DND-41 (cell line): ENCODE data around the gene CACNB1.

ENCODE experiments used
- CTCF ChIP-seq: IDR thresholded peaks from 2 replicates; pipeline ENCODE4 v1.5.1; 2012; ENCODE audit warnings: borderline replicate concordance, low read length, moderate library complexity, mild to moderate bottlenecking; ENCODE audit not compliant: poor library complexity, severe bottlenecking; ENCODE audit errors: extremely low read depth
- EZH2 ChIP-seq: IDR thresholded peaks from 3 replicates; pipeline ENCODE4 v1.6.1; 2012; ENCODE audit warnings: borderline replicate concordance, low read depth, mild to moderate bottlenecking, moderate library complexity, low read length, inconsistent platforms; ENCODE audit not compliant: severe bottlenecking

DNA sequence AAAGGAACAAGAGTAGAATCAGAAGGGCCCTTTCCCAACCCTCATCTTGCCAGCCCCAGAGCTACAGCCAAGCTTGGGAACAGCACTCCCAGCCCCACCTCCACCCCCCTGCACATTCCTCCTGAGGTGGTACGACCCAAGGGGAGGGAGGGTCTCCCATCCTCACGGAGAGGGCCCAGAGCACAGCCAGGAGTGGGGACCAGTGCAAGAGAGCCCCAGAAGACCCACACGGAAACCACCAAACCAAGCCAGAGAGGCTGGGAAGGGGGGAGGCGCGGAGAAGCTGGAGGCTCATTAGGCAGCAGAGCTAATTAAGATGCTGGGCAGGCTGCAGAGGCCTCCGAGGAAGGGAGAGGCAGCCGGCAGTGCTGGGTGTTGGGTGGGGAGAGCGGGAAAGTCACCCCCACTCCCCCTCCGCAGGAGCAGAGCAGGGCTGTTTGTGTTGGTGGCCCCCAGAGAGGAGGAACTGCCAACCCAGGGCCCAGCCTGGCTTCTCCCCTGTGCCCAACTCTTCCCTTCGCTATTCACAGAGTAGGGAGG is 2.4 kb downstream of the CACNB1 start:
- TF ChIP-seq CTCF, result no peak
- TF ChIP-seq EZH2, result no peak
